K562 (cell line): ENCODE results near the gene TAS2R39. TPM values are rescaled to one million over a fixed set of nuclear protein-coding genes. Genes with fewer than 3 reads are reported as not detected.
A peak's percentile ranks its signal among the peaks of the same experiment; 100 is the strongest.

ENCODE experiments used
- ASH1L ChIP-seq: fragments of 450-650 bp; IDR thresholded peaks from 2 replicates; pipeline ENCODE4 v1.6.1; 2018; ENCODE audit warnings: borderline replicate concordance, mild to moderate bottlenecking, low read depth; ENCODE audit not compliant: partially characterized antibody
- GTF2F1 ChIP-seq: IDR thresholded peaks from 2 replicates; pipeline ENCODE4 v1.6.1; 2011; ENCODE audit warnings: low read depth, low read length, improper control_type of control experiment
- KLF10 ChIP-seq: fragments of 250-450 bp; sonication (Bioruptor Pico); IDR thresholded peaks from 2 replicates; pipeline ENCODE4 v1.6.1; 2021; ENCODE audit warnings: matching md5 sums
- MECOM ChIP-seq: fragments of 250-450 bp; sonication (Bioruptor Pico); IDR thresholded peaks from 2 replicates; pipeline ENCODE4 v1.8.0; 2022; ENCODE audit warnings: inconsistent platforms
- MLLT1 ChIP-seq, 2 experiments: fragments of 450-650 bp; IDR thresholded peaks; 2 replicates each; pipeline ENCODE4 v1.6.1; 2016
- MYBL2 ChIP-seq, 2 experiments: fragments of 450-650 bp in 1 of 2; sonication (generic) in 1 of 2; formaldehyde crosslinking in 1 of 2; IDR thresholded peaks; 2 replicates each; pipeline versions ENCODE4 v1.6.1 to v1.8.1; 2017 to 2022; ENCODE audit warnings: borderline replicate concordance in 1 of 2, inconsistent platforms in 1 of 2, low read depth in 1 of 2, mild to moderate bottlenecking in 1 of 2, missing genetic modification reagents in 1 of 2, moderate library complexity in 1 of 2
- NRF1 ChIP-seq, 2 experiments: fragments of 450-650 bp; IDR thresholded peaks in 1 of 2; conservative IDR thresholded peaks in 1 of 2; 2 replicates each; pipeline ENCODE4 v1.6.1; 2014; ENCODE audit warnings: mild to moderate bottlenecking in 2 of 2
- PHB ChIP-seq: fragments of 250-450 bp; sonication (Bioruptor Pico); IDR thresholded peaks from 2 replicates; pipeline ENCODE4 v1.5.0; 2021
- PHF21A ChIP-seq: fragments of 450-650 bp; IDR thresholded peaks from 2 replicates; pipeline ENCODE4 v1.6.1; 2017; ENCODE audit warnings: low read depth, borderline replicate concordance
- RAD51 ChIP-seq: fragments of 450-650 bp; IDR thresholded peaks from 2 replicates; pipeline ENCODE4 v1.7.1; 2016; ENCODE audit warnings: low read depth, mild to moderate bottlenecking, borderline replicate concordance
- SMC3 ChIP-seq: conservative IDR thresholded peaks from 2 replicates; pipeline ENCODE4 v1.6.1; 2011; ENCODE audit warnings: low read depth, low read length, improper control_type of control experiment; ENCODE audit not compliant: insufficient read depth
- SPI1 ChIP-seq: IDR thresholded peaks from 2 replicates; pipeline ENCODE4 v1.6.1; 2011; ENCODE audit warnings: low read depth, low read length, control low read depth, borderline replicate concordance
- TAF15 ChIP-seq: fragments of 200-400 bp; formaldehyde crosslinking; IDR thresholded peaks from 2 replicates; pipeline ENCODE4 v1.6.1; 2017; ENCODE audit warnings: mild to moderate bottlenecking, low read depth, low read length, moderate library complexity
- TEAD4 ChIP-seq, 2 experiments: sonication (generic) in 1 of 2; formaldehyde crosslinking in 1 of 2; IDR thresholded peaks; 2 replicates each; pipeline versions ENCODE4 v1.6.1 to v1.8.0; 2012 to 2022; ENCODE audit warnings: borderline replicate concordance in 1 of 2, inconsistent platforms in 1 of 2, low read length in 1 of 2, mild to moderate bottlenecking in 1 of 2, missing genetic modification reagents in 1 of 2
- ZC3H11A ChIP-seq: IDR thresholded peaks from 2 replicates; pipeline ENCODE4 v1.6.1; 2012; ENCODE audit warnings: low read depth, low read length, improper control_type of control experiment
- ZMIZ1 ChIP-seq, 2 experiments: fragments of 150-350 bp in 1 of 2; IDR thresholded peaks; 2 replicates each; pipeline ENCODE4 v1.6.1; 2012 to 2016; ENCODE audit warnings: low read depth in 2 of 2, low read length in 2 of 2, mild to moderate bottlenecking in 1 of 2, moderate library complexity in 1 of 2
- ZNF280B ChIP-seq: fragments of 250-450 bp; sonication (Bioruptor Pico); IDR thresholded peaks from 2 replicates; pipeline ENCODE4 v1.5.1; 2021; ENCODE audit warnings: mild to moderate bottlenecking
- ZNF436 ChIP-seq: fragments of 250-450, 450-650 bp; sonication (Bioruptor Pico); formaldehyde crosslinking; IDR thresholded peaks from 2 replicates; pipeline ENCODE4 v1.7.0; 2020; ENCODE audit warnings: mild to moderate bottlenecking
- polyA plus RNA-seq, 8 experiments: library from polyadenylated mRNA; depleted of rRNA in 4 of 8; stranded (reverse) in 5 of 8; unstranded in 3 of 8; fragments of >200 nt; fragmentation: Nextera tagmentation in 2 of 8; fragmentation: Illumina TruSeq in 1 of 8; extraction: Ambion mirVana in 2 of 8; extraction: Trizol in 1 of 8; gene quantifications; 2 replicates each; pipeline versions ENCODE4 v1.2.1 to v1.2.3, GENCODE V29; 2011 to 2014; ENCODE audit warnings: inconsistent platforms in 1 of 8, missing spikeins in 1 of 8
- total RNA-seq, 7 experiments: library from RNA; depleted of rRNA in 6 of 7; stranded (reverse); fragments of >200 nt in 6 of 7; fragmentation: Illumina TruSeq in 2 of 7; extraction: Trizol in 2 of 7; gene quantifications; 2 replicates each; pipeline versions ENCODE4 v1.2.1 to v1.2.3, GENCODE V29; 2011 to 2021; ENCODE audit warnings: low replicate concordance in 1 of 7

TAS2R39 gene
- total and polyA plus RNA-seq, 9 of the 15 experiments (the other 6 are each of a cell fraction or from before 2014, with no cell fraction given): not detected

- TF ChIP-seq ZNF280B (CRISPR knock-in tag): no peak
- no peak for TF ChIP-seq SPI1
- no peak for TF ChIP-seq NRF1 (conservative IDR thresholded peaks at IDR 0.05 in 1 of 2, IDR thresholded peaks at IDR 0.05 in 1 of 2)
- peak; percentile 62 for TF ChIP-seq TEAD4 (IDR thresholded peaks at IDR 0.05; ENCODE audit: low read length)
- no peak for TF ChIP-seq TEAD4 (CRISPR knock-in tag; IDR thresholded peaks at IDR 0.05; ENCODE audit: borderline replicate concordance)
- TF ChIP-seq KLF10 (CRISPR knock-in tag): no peak
- no peak for TF ChIP-seq RAD51
- peak in 1 of 2 experiments; percentile 96; a peak in 2 of 4 replicates for TF ChIP-seq MLLT1 (IDR thresholded peaks at IDR 0.05)
- TF ChIP-seq PHF21A: no peak
- no peak for TF ChIP-seq ZMIZ1 (IDR thresholded peaks at IDR 0.05; ENCODE audit: low read depth in 2 of 2, low read length in 2 of 2)
- no peak for TF ChIP-seq GTF2F1
- no peak for TF ChIP-seq PHB
- TF ChIP-seq ZNF436 (CRISPR knock-in tag): no peak
- TF ChIP-seq MECOM: 0 out of 2 replicates have a peak, but pooled peaks have one; percentile 33
- TF ChIP-seq ASH1L: no peak
- TF ChIP-seq TAF15: no peak
- TF ChIP-seq MYBL2 (IDR thresholded peaks at IDR 0.05; ENCODE audit: low read depth): no peak
- TF ChIP-seq MYBL2 (CRISPR knock-in tag; IDR thresholded peaks at IDR 0.05; ENCODE audit: borderline replicate concordance): no peak
- TF ChIP-seq SMC3: peak; percentile 100
- TF ChIP-seq ZC3H11A: no peak
Measured at GRCh38 chr7:143214789-143215679, 31.8 kb downstream of the TAS2R39 start (continued).
